Adrenal gland (tissue), 5 donors: ENCODE measurements around the gene SHANK3.
"Not testable (repeated sequence)": the region's sequence is repeated elsewhere in the genome, so short reads cannot be mapped to it uniquely, and the experiment has no call there.

Experiments
- CTCF ChIP-seq, 6 experiments: fragments of 450-650 bp in 4 of 6; fragments of 200-600 bp in 2 of 6; sonication (generic) in 1 of 6; IDR thresholded peaks; 1 replicate in 5 of 6; 2 replicates in 1 of 6; pipeline versions ENCODE4 v1.5.1 to v1.8.0; 2016 to 2021; ENCODE audit warnings: antibody characterized with exemption in 6 of 6, mild to moderate bottlenecking in 2 of 6, moderate library complexity in 1 of 6
- POLR2A ChIP-seq, 2 donors: fragments of 450-650 bp; IDR thresholded peaks; one replicate each; pipeline ENCODE4 v1.6.1; 2017; ENCODE audit warnings: antibody characterized with exemption in 2 of 2, mild to moderate bottlenecking in 2 of 2, moderate library complexity in 1 of 2
- donor health status: DM: no; HTN: no; CAD: no.

GRCh38 chr22:50640296-50640695 lies 32.3 kb upstream of the SHANK3 start:
- not testable (repeated sequence) for TF ChIP-seq CTCF, POLR2A (IDR thresholded peaks at IDR 0.05)
